Type B pancreatic cell (in vitro differentiated cells): Measurements from ENCODE around the gene FBP2. TPM values are rescaled to one million over a fixed set of nuclear protein-coding genes. Genes with fewer than 3 reads are reported as not detected.

ENCODE experiments used
- DNase-seq: peaks from one replicate; pipeline ENCODE4 v3.0.0; 2021; ENCODE audit warnings: mixed read lengths; ENCODE audit not compliant: unreplicated experiment; ENCODE audit errors: extremely low spot score
- H3K27ac Mint-ChIP-seq: 2 replicates; pipeline ENCODE4 v1.8.0; 2021; ENCODE audit warnings: mild to moderate bottlenecking, mixed read lengths
- H3K27me3 Mint-ChIP-seq: 2 replicates; pipeline ENCODE4 v1.8.0; 2021; ENCODE audit warnings: mixed read lengths
- H3K36me3 Mint-ChIP-seq: 2 replicates; pipeline ENCODE4 v1.8.0; 2021; ENCODE audit warnings: mixed read lengths
- H3K4me1 Mint-ChIP-seq: one replicate; pipeline ENCODE4 v1.8.0; 2021; ENCODE audit warnings: mixed read lengths; ENCODE audit not compliant: unreplicated experiment
- H3K4me3 Mint-ChIP-seq: 2 replicates; pipeline ENCODE4 v1.8.0; 2021; ENCODE audit warnings: mild to moderate bottlenecking, mixed read lengths
- H3K9me3 Mint-ChIP-seq: 2 replicates; pipeline ENCODE4 v1.8.0; 2021; ENCODE audit warnings: mixed read lengths
- total RNA-seq: library from RNA; stranded (reverse); gene quantifications from 2 replicates; pipeline ENCODE4 v1.2.1, GENCODE V29; 2021; ENCODE audit warnings: low replicate concordance
- TF ChIP-seq, protein P1 (sequence below): fragments of 200-600 bp; sonication (generic); conservative IDR thresholded peaks from 2 replicates; pipeline ENCODE4 v1.5.0; 2021; ENCODE audit warnings: antibody characterized with exemption, mild to moderate bottlenecking

FBP2 gene
- total RNA-seq, 1 donor from 2014 or later: not detected

DNA sequence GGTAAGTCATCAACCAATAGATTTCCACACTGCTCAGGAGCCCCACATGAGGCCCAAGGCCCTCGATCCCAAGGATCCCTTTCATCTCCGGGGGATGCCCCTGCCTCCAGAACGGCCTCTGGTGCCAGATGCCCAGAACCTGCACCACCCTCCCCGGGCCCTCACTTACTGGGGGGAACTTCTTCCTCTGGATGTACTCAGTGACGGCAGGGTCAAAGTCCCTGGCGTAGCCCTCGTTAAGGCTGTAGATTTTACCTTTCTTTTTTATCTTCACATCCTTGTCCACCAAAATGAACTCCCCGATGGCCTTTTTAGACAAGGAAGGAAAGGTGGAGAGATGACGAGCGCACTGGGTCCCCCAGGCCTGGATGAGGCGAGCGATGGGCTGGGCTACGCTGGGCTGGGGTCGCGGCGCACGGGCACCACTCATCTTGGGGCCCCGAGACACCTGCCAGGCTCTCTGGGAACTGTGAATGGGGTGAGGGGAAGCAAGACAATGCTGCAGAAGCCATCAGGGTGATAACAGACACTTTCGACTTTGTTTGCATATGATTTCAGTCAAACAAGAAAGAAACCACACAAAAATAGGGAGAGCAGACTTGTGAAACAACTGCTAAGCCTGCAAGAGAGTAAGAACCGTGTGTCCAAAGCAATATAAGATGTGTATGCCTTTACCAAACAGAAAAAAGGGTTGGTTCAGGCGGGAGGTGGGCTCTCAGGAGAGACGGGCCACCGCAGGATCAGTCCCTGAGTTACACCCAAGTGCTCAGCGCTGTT, 13.2 kb upstream of the FBP2 start:
- DNase-seq: no peak
- H3K36me3 Mint-ChIP-seq: no peaks in the 10 kb centered on the region
- no peaks in the 10 kb centered on the region for H3K9me3 Mint-ChIP-seq
- H3K4me3 Mint-ChIP-seq: no peak overlapping the region
- H3K27me3 Mint-ChIP-seq: peaks cover 3% of the 10 kb centered on the region
- peak overlapping the region; percentile 52 for H3K27ac Mint-ChIP-seq
- H3K4me1 Mint-ChIP-seq: peaks cover 31% of the 10 kb centered on the region
- TF ChIP-seq, protein P1, sequence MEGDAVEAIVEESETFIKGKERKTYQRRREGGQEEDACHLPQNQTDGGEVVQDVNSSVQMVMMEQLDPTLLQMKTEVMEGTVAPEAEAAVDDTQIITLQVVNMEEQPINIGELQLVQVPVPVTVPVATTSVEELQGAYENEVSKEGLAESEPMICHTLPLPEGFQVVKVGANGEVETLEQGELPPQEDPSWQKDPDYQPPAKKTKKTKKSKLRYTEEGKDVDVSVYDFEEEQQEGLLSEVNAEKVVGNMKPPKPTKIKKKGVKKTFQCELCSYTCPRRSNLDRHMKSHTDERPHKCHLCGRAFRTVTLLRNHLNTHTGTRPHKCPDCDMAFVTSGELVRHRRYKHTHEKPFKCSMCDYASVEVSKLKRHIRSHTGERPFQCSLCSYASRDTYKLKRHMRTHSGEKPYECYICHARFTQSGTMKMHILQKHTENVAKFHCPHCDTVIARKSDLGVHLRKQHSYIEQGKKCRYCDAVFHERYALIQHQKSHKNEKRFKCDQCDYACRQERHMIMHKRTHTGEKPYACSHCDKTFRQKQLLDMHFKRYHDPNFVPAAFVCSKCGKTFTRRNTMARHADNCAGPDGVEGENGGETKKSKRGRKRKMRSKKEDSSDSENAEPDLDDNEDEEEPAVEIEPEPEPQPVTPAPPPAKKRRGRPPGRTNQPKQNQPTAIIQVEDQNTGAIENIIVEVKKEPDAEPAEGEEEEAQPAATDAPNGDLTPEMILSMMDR: no peak

DNA sequence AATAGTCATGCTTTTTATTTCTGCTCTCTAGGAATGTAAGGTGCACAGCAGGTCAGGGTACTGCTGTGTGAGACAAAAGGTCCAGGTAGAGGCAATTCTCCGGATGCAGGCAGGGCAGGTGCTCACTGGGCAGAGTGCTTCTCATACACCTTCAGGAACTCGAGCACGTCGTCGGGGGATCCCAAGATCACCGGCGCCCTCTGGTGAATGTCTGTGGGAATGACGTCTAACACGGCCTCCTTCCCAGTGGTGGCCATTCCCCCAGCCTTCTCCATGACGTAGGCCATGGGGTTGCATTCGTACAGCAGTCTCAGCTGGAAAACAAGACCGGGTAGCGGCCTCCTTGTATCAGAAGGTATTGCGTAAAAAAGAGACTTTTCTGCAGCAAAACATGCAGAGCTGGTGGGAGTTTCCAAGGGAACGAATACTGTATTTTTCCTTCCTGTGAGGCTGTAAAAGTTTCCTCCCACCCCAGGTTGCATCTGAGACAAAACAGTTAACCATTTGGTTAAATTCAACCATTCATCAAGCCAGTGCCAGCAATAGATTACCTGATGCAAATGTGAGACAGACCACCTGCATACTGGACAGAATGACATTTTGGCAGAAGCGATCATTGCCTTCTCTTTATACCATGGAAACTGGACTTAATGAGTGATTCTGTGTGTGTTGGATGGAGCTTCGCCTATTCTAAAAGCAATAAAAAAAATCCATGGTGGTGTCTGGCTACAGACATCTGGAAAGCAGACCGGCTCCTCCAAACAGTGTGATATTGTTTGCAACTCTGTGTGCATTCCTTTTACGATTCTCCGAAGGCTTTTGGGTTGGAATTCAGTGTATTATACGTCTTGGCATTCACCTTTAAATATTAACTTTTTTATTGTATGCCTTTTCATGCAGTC, 9.9 kb upstream of the FBP2 start:
- Mint-ChIP-seq H3K27me3 (no peaks in the 10 kb centered on the region), H3K27ac (peak overlapping the region; percentile 55), H3K4me1 (peaks cover 20% of the 10 kb centered on the region), H3K36me3 (no peaks in the 10 kb centered on the region), H3K4me3 (peak overlapping the region; percentile 20), H3K9me3 (no peaks in the 10 kb centered on the region)
- TF ChIP-seq, protein P1: peak; percentile 80
- DNase-seq: peak; percentile 79

DNA sequence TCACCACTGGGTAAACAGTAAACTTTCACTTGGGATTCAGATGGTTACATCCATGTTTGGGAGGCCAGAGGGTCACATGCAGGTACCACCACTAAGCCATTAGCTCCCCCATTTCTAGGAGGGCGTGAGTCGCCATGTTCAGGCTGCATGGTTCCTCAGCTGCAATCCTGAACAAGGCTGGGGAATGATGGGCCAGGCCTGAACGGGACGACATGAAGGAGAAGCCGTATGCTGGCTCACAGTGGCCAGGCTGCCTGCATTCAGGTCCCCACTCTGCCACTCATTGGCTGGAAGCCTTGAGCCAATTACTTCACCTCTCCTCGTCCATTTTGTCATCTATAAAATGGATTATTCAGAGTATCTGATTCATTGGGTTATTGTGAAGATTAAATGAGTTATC, 9.0 kb upstream of the FBP2 start:
- H3K36me3 Mint-ChIP-seq: no peaks in the 10 kb centered on the region
- peaks cover 19% of the 10 kb centered on the region for H3K4me1 Mint-ChIP-seq

DNA sequence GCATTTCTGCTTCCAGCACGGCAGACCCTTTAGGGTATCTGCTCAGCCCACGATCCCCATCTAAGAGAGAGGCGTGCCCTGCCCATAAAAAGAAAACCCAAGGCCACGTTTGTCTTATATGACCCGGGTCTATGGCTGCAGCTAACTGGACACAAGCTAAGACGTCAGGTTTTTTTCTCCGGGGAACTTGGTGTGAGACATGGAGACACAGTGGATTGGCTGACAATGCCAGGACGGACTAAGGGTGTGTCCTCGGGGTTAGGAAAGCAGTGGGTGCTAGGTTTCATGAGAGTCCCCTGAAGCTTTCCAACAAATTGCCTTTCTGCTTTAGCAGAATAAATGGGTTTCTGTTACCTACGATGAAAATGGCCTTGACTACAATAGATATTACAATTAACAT, 7.1 kb upstream of the FBP2 start:
- no peak overlapping the region for H3K27ac Mint-ChIP-seq
- TF ChIP-seq, protein P1: no peak
- peaks cover 10% of the 10 kb centered on the region for H3K4me1 Mint-ChIP-seq
- no peak for DNase-seq
- no peaks in the 10 kb centered on the region for H3K36me3 Mint-ChIP-seq
- H3K27me3 Mint-ChIP-seq: peaks cover 4% of the 10 kb centered on the region
- H3K9me3 Mint-ChIP-seq: no peaks in the 10 kb centered on the region
- H3K4me3 Mint-ChIP-seq: no peak overlapping the region

More for the DNA sequence above, 9.0 kb upstream of the FBP2 start:
- H3K4me3 Mint-ChIP-seq: no peak overlapping the region
- H3K27me3 Mint-ChIP-seq: no peaks in the 10 kb centered on the region
- no peak overlapping the region for H3K27ac Mint-ChIP-seq
- H3K9me3 Mint-ChIP-seq: no peaks in the 10 kb centered on the region
- TF ChIP-seq, protein P1: no peak
- no peak for DNase-seq

DNA sequence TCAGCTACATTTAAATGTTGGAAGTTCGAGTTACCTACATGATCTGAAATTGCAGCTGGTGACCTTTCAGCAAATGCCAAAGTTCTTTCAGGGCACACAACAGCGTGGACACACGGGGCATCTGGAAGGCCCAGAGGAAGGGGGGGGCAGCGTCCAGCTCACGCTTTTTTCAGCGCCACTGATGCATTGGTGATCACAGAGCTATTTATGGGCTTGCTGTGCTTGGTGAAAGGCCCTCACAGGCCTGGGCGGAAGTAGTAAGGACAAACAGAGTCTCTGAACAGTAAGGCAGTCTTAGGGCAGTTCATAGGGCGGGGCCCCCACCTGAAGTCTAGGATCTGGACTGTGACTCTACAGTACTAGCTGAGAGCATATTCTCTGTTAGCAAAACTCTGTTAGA, 6.6 kb upstream of the FBP2 start:
- H3K4me1 Mint-ChIP-seq: peaks cover 10% of the 10 kb centered on the region
- H3K27ac Mint-ChIP-seq: no peak overlapping the region
- peaks cover 4% of the 10 kb centered on the region for H3K27me3 Mint-ChIP-seq
- no peak for DNase-seq
- H3K4me3 Mint-ChIP-seq: no peak overlapping the region
- no peaks in the 10 kb centered on the region for H3K9me3 Mint-ChIP-seq
- TF ChIP-seq, protein P1: no peak
- H3K36me3 Mint-ChIP-seq: no peaks in the 10 kb centered on the region
